Adipocyte (in vitro differentiated cells): ENCODE measurements around the gene AP2A2.

Experiments used
- DNase-seq: peaks from one replicate; pipeline ENCODE4 v3.0.0-alpha.2; 2015; ENCODE audit warnings: low read depth
- H3K27me3 ChIP-seq: replicated peaks from 2 replicates; pipeline ENCODE4 v1.7.0; 2013; ENCODE audit warnings: mild to moderate bottlenecking, low read length, moderate library complexity; ENCODE audit not compliant: control insufficient read depth, insufficient read depth
- H3K36me3 ChIP-seq: 2 replicates; pipeline ENCODE4 v1.7.0; 2013; ENCODE audit warnings: low read length, mild to moderate bottlenecking, moderate library complexity; ENCODE audit not compliant: control insufficient read depth, insufficient read depth, severe bottlenecking
- H3K4me1 ChIP-seq: 2 replicates; pipeline ENCODE4 v1.7.0; 2013; ENCODE audit warnings: mild to moderate bottlenecking, low read length, moderate library complexity; ENCODE audit not compliant: control insufficient read depth, insufficient read depth
- H3K4me3 ChIP-seq: 2 replicates; pipeline ENCODE4 v1.7.0; 2013; ENCODE audit warnings: mild to moderate bottlenecking, low read length, moderate library complexity
- H3K9ac ChIP-seq: 2 replicates; pipeline ENCODE4 v1.7.0; 2013; ENCODE audit warnings: mild to moderate bottlenecking, low read length, moderate library complexity
- H3K9me3 ChIP-seq: 2 replicates; pipeline ENCODE4 v1.7.0; 2013; ENCODE audit warnings: mild to moderate bottlenecking, low read length, moderate library complexity; ENCODE audit not compliant: control insufficient read depth

The AP2A2 gene

GRCh38 chr11:913043-913442 lies 12.6 kb upstream of the AP2A2 start:
- Histone ChIP-seq H3K4me1 (peaks cover 16% of the 10 kb centered on the region), H3K36me3 (no peaks in the 10 kb centered on the region), H3K4me3 (no peak overlapping the region), H3K9me3 (no peaks in the 10 kb centered on the region), H3K27me3 (no peaks in the 10 kb centered on the region), H3K9ac (no peak overlapping the region)
- DNase-seq, result no peak

- no peak for DNase-seq
- Histone ChIP-seq H3K36me3 (no peaks in the 10 kb centered on the region), H3K9me3 (no peaks in the 10 kb centered on the region), H3K9ac (no peak overlapping the region), H3K27me3 (no peaks in the 10 kb centered on the region), H3K4me1 (peaks cover 17% of the 10 kb centered on the region), H3K4me3 (no peak overlapping the region)
These were observed 11.5 kb upstream of the AP2A2 start for GRCh38 chr11:914204-914603.

- DNase-seq, result no peak
These were observed 10.7 kb upstream of the AP2A2 start for GRCh38 chr11:914747-915501.

DNA sequence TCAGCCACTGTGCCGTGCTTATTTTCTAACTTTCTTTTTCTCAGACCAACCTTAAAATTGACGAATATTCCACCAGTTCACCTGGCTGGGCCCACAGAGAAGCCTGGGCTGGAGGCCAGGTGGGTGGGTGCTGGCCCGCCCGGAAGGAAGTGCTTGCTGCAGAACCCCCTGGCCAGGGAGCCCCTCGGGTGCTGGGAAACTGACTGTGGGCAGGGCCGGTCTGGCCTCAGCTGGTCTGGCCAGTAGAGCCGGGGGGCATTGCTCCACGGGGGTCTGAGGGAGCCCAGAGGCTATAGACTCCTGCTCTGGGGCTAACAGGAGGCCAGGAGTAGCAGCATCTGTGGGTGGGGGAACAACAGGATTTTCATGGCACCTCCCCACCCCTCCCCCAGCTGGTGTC lies 8.2 kb upstream of the AP2A2 start:
- H3K27me3 ChIP-seq, result no peaks in the 10 kb centered on the region
- no peak overlapping the region for H3K4me3 ChIP-seq
- no peaks in the 10 kb centered on the region for H3K36me3 ChIP-seq
- no peak for DNase-seq
- H3K4me1 ChIP-seq, result peaks cover 2% of the 10 kb centered on the region
- H3K9ac ChIP-seq, result no peak overlapping the region
- H3K9me3 ChIP-seq, result no peaks in the 10 kb centered on the region

More at GRCh38 chr11:914747-915501, 10.7 kb upstream of the AP2A2 start:
- H3K4me3 ChIP-seq, result no peak overlapping the region
- no peaks in the 10 kb centered on the region for H3K27me3 ChIP-seq
- no peaks in the 10 kb centered on the region for H3K36me3 ChIP-seq
- no peak overlapping the region for H3K9ac ChIP-seq
- H3K9me3 ChIP-seq, result no peaks in the 10 kb centered on the region
- H3K4me1 ChIP-seq, result peaks cover 10% of the 10 kb centered on the region

GRCh38 chr11:921921-922678 lies 3.6 kb upstream of the AP2A2 start:
- peaks cover under 1% of the 10 kb centered on the region for H3K36me3 ChIP-seq
- no peak overlapping the region for H3K9ac ChIP-seq
- H3K27me3 ChIP-seq, result no peaks in the 10 kb centered on the region
- DNase-seq, result no peak
- H3K4me3 ChIP-seq, result no peak overlapping the region
- peaks cover 7% of the 10 kb centered on the region for H3K4me1 ChIP-seq
- no peaks in the 10 kb centered on the region for H3K9me3 ChIP-seq

DNA sequence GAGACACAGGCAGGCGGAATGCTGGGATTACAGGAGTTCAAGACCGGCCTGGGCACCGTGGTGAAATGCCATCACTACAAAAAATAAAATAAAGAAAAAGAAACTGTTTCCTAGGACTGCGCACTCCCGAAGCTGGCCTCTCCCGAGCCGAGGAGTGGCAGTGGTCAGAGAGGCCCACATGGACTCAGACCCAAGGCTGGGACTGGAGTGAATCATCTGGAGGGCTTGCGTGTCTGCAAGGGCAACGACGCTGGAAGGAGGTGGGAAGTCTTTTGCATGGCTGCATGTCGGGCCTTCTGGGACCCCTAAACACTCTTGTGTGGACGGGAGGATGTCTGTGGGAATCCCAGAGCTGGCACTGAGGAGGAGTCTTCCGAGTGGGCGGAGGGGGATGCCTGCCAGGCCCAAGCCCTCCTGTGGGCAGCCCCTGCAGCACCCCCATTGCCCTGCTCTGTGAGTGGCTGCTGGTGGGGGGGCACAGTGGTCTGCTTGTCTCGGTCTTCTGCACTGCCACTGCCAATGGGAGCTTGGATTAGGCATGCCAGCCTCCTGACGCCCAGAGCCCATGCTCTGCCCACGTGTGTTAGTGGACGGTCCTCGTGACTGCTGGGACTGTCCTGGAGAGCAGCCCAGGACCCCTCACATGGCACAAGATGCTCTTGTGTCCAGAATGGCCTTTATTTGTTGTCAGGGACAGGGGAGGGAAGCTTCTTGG lies 1.8 kb upstream of the AP2A2 start:
- H3K27me3 ChIP-seq, result no peaks in the 10 kb centered on the region
- no peak overlapping the region for H3K4me3 ChIP-seq
- DNase-seq, result no peak
- no peaks in the 10 kb centered on the region for H3K9me3 ChIP-seq
- H3K4me1 ChIP-seq, result peaks cover 15% of the 10 kb centered on the region
- H3K36me3 ChIP-seq, result peaks cover 13% of the 10 kb centered on the region
- no peak overlapping the region for H3K9ac ChIP-seq

DNA sequence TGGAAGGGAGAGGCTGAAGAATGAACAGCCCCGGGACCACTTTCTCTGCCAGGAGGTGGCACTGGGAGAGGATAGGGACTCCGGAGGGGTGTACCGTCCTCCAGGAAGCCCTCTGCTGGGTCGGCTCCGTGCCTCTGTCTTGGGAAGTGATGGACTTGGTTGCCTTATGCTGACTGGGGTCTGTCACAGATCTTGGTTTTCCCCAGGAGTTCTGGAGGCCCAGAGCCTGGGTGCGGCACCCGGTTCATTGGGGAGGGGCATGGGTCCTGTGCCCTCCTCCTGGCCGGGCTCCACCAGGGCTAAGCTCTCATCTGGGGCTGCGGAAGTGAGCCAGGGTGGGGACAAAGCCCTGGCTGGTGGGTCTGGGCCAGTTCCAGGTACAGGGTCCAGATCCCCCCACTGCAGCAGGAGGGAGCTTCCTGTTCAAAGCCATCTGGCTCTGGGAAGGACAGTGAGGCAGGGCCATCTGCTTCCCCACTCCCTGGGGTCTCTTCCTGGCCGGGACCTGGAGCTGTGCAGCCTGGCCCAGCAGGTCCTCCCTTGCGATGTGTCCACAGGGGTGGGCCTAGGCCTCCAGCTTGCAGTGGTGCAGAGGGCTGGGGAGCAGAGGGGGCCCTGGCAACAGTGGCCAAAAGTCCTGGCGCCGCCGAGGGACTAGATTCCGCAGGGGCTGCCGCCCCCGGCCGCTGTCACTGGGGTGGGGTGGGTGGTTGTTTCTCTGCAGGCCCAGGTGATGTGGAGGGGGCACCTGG lies 1.1 kb upstream of the AP2A2 start:
- DNase-seq, result no peak
- H3K27me3 ChIP-seq, result no peaks in the 10 kb centered on the region
- no peak overlapping the region for H3K4me3 ChIP-seq
- no peaks in the 10 kb centered on the region for H3K9me3 ChIP-seq
- H3K36me3 ChIP-seq, result peaks cover 13% of the 10 kb centered on the region
- H3K4me1 ChIP-seq, result peaks cover 12% of the 10 kb centered on the region
- no peak overlapping the region for H3K9ac ChIP-seq

DNA sequence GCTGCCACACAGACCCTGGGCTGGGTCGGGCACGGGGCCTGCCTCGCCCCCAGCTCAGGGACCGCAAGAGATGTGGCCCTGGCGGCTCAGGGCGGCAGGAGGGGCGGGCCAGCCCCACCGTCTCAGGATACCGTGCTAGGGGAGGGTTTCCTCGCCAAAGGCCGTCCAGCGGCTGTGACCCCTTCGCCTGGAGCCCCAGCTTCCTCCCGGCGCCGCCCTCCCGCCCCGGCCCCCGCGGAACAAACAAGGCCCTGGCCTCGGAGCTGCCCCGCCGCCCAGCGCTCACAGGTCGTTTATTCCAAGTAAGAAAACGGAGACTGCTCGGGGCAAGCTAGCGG lies 543 bp upstream of the AP2A2 start:
- peak overlapping the region; percentile 70 for H3K9ac ChIP-seq
- peaks cover 12% of the 10 kb centered on the region for H3K4me1 ChIP-seq
- H3K4me3 ChIP-seq, result peak overlapping the region; percentile 52
- no peak for DNase-seq
- H3K27me3 ChIP-seq, result no peaks in the 10 kb centered on the region
- H3K9me3 ChIP-seq, result no peaks in the 10 kb centered on the region
- peaks cover 13% of the 10 kb centered on the region for H3K36me3 ChIP-seq

GRCh38 chr11:926341-926916 lies 759 bp downstream of the AP2A2 start:
- H3K9me3 ChIP-seq, result no peaks in the 10 kb centered on the region
- peak overlapping the region; percentile 87 for H3K9ac ChIP-seq
- DNase-seq, result peak; percentile 90
- H3K27me3 ChIP-seq, result no peaks in the 10 kb centered on the region
- peaks cover 13% of the 10 kb centered on the region for H3K36me3 ChIP-seq
- H3K4me3 ChIP-seq, result peak overlapping the region; percentile 86
- H3K4me1 ChIP-seq, result peaks cover 18% of the 10 kb centered on the region

- H3K4me1 ChIP-seq, result peaks cover 30% of the 10 kb centered on the region
- no peak overlapping the region for H3K9ac ChIP-seq
- no peaks in the 10 kb centered on the region for H3K27me3 ChIP-seq
- H3K36me3 ChIP-seq, result peaks cover 13% of the 10 kb centered on the region
- H3K9me3 ChIP-seq, result no peaks in the 10 kb centered on the region
- no peak for DNase-seq
- no peak overlapping the region for H3K4me3 ChIP-seq
These were observed 2.2 kb downstream of the AP2A2 start for GRCh38 chr11:927871-928270.
